ENCODE measurements around the gene PHLDB2.

The PHLDB2 gene

GRCh38 chr3:111820651-111821050 is 38.4 kb upstream of the PHLDB2 start:
- Histone ChIP-seq H2BK12ac (ENCODE audit: low read length in 2 of 2) (no peak overlapping the region), H2BK5ac (ENCODE audit: low read depth, low read length, poor library complexity, severe bottlenecking) (no peak overlapping the region), H3K4ac (ENCODE audit: low read depth in 1 of 2, low read length in 2 of 2) (no peak overlapping the region), H3K9me3 (ENCODE audit: control insufficient read depth, low read length) (peaks cover 8% of the 10 kb centered on the region), H3K4me3 (ENCODE audit: insufficient read depth in 1 of 2, low read depth in 1 of 2, low read length in 2 of 2) (no peak overlapping the region), H3K4me1 (ENCODE audit: control insufficient read depth, insufficient read depth, low read depth, low read length) (peaks cover 1% of the 10 kb centered on the region), H2AK5ac (ENCODE audit: low read length, severe bottlenecking) (no peak overlapping the region), H2BK120ac (ENCODE audit: low read depth, low read length) (no peak overlapping the region), H3K23ac (ENCODE audit: low read length in 2 of 2) (no peak overlapping the region), H3K79me1 (replicated peaks; ENCODE audit: low read length, poor library complexity, severe bottlenecking) (no peaks in the 10 kb centered on the region), H2BK15ac (ENCODE audit: low read depth, poor library complexity, severe bottlenecking) (no peak overlapping the region), H3K36me3 (ENCODE audit: control insufficient read depth in 1 of 2, insufficient read depth in 2 of 2, low read depth in 1 of 2, low read length in 2 of 2) (no peaks in the 10 kb centered on the region), H3K14ac (ENCODE audit: low read length in 2 of 2) (no peak overlapping the region), H3K27ac (ENCODE audit: low read length, poor library complexity, severe bottlenecking) (no peak overlapping the region), H4K8ac (ENCODE audit: low read length) (no peak overlapping the region), H3K9ac (ENCODE audit: low read length) (no peak overlapping the region), H3K27me3 (ENCODE audit: control insufficient read depth in 1 of 2, insufficient read depth in 1 of 2, low read length in 2 of 2) (no peaks in the 10 kb centered on the region), H3K18ac (ENCODE audit: low read depth in 1 of 2, low read length in 2 of 2) (no peak overlapping the region), H3K4me2 (ENCODE audit: low read length, poor library complexity, severe bottlenecking) (no peak overlapping the region), H4K91ac (ENCODE audit: low read length) (no peak overlapping the region), H2AFZ (ENCODE audit: low read depth, low read length) (no peak overlapping the region)
- 98% methylated on average over 3 of the region's 3 CpGs for WGBS
- no peak for DNase-seq

- H3K4me3 ChIP-seq (ENCODE audit: insufficient read depth in 1 of 2, low read depth in 1 of 2, low read length in 2 of 2): no peak overlapping the region
- H3K18ac ChIP-seq (ENCODE audit: low read depth in 1 of 2, low read length in 2 of 2): no peak overlapping the region
- H3K79me1 ChIP-seq (replicated peaks; ENCODE audit: low read length, poor library complexity, severe bottlenecking): no peaks in the 10 kb centered on the region
- H3K4me2 ChIP-seq (ENCODE audit: low read length, poor library complexity, severe bottlenecking): no peak overlapping the region
- no peak overlapping the region for H2AK5ac ChIP-seq (ENCODE audit: low read length, severe bottlenecking)
- no peaks in the 10 kb centered on the region for H3K27me3 ChIP-seq (ENCODE audit: control insufficient read depth in 1 of 2, insufficient read depth in 1 of 2, low read length in 2 of 2)
- no peak overlapping the region for H2AFZ ChIP-seq (ENCODE audit: low read depth, low read length)
- H3K4ac ChIP-seq (ENCODE audit: low read depth in 1 of 2, low read length in 2 of 2): no peak overlapping the region
- H3K9ac ChIP-seq (ENCODE audit: low read length): no peak overlapping the region
- H2BK120ac ChIP-seq (ENCODE audit: low read depth, low read length): no peak overlapping the region
- no peak overlapping the region for H3K14ac ChIP-seq (ENCODE audit: low read length in 2 of 2)
- H3K36me3 ChIP-seq (ENCODE audit: control insufficient read depth in 1 of 2, insufficient read depth in 2 of 2, low read depth in 1 of 2, low read length in 2 of 2): no peaks in the 10 kb centered on the region
- DNase-seq: no peak
- H2BK15ac ChIP-seq (ENCODE audit: low read depth, poor library complexity, severe bottlenecking): no peak overlapping the region
- no peak overlapping the region for H4K8ac ChIP-seq (ENCODE audit: low read length)
- H3K23ac ChIP-seq (ENCODE audit: low read length in 2 of 2): no peak overlapping the region
- H2BK12ac ChIP-seq (ENCODE audit: low read length in 2 of 2): no peak overlapping the region
- H2BK5ac ChIP-seq (ENCODE audit: low read depth, low read length, poor library complexity, severe bottlenecking): no peak overlapping the region
- H3K27ac ChIP-seq (ENCODE audit: low read length, poor library complexity, severe bottlenecking): no peak overlapping the region
- peaks cover 8% of the 10 kb centered on the region for H3K9me3 ChIP-seq (ENCODE audit: control insufficient read depth, low read length)
- H4K91ac ChIP-seq (ENCODE audit: low read length): no peak overlapping the region
- peaks cover 1% of the 10 kb centered on the region for H3K4me1 ChIP-seq (ENCODE audit: control insufficient read depth, insufficient read depth, low read depth, low read length)
These were observed 37.2 kb upstream of the PHLDB2 start for GRCh38 chr3:111821891-111822290.

GRCh38 chr3:111822804-111823203 is 36.3 kb upstream of the PHLDB2 start:
- no peak overlapping the region for H3K4me2 ChIP-seq (ENCODE audit: low read length, poor library complexity, severe bottlenecking)

GRCh38 chr3:111823341-111823855 is 35.7 kb upstream of the PHLDB2 start:
- no peaks in the 10 kb centered on the region for H3K36me3 ChIP-seq (ENCODE audit: control insufficient read depth in 1 of 2, insufficient read depth in 2 of 2, low read depth in 1 of 2, low read length in 2 of 2)
- no peak overlapping the region for H2BK120ac ChIP-seq (ENCODE audit: low read depth, low read length)
- H2AK5ac ChIP-seq (ENCODE audit: low read length, severe bottlenecking): no peak overlapping the region
- H3K23ac ChIP-seq (ENCODE audit: low read length in 2 of 2): no peak overlapping the region
- H3K79me1 ChIP-seq (replicated peaks; ENCODE audit: low read length, poor library complexity, severe bottlenecking): no peaks in the 10 kb centered on the region
- no peaks in the 10 kb centered on the region for H3K27me3 ChIP-seq (ENCODE audit: control insufficient read depth in 1 of 2, insufficient read depth in 1 of 2, low read length in 2 of 2)
- DNase-seq: peak; percentile 11
- H3K14ac ChIP-seq (ENCODE audit: low read length in 2 of 2): no peak overlapping the region
- H4K91ac ChIP-seq (ENCODE audit: low read length): no peak overlapping the region
- no peak overlapping the region for H3K4me2 ChIP-seq (ENCODE audit: low read length, poor library complexity, severe bottlenecking)
- H3K9ac ChIP-seq (ENCODE audit: low read length): no peak overlapping the region
- H2BK15ac ChIP-seq (ENCODE audit: low read depth, poor library complexity, severe bottlenecking): no peak overlapping the region
- H3K4ac ChIP-seq (ENCODE audit: low read depth in 1 of 2, low read length in 2 of 2): no peak overlapping the region
- H3K9me3 ChIP-seq (ENCODE audit: control insufficient read depth, low read length): peaks cover 8% of the 10 kb centered on the region
- WGBS: 91% methylated on average over 3 of the region's 4 CpGs
- H3K4me1 ChIP-seq (ENCODE audit: control insufficient read depth, insufficient read depth, low read depth, low read length): peaks cover 1% of the 10 kb centered on the region
- H3K4me3 ChIP-seq (ENCODE audit: insufficient read depth in 1 of 2, low read depth in 1 of 2, low read length in 2 of 2): no peak overlapping the region
- no peak overlapping the region for H2BK5ac ChIP-seq (ENCODE audit: low read depth, low read length, poor library complexity, severe bottlenecking)
- no peak overlapping the region for H3K18ac ChIP-seq (ENCODE audit: low read depth in 1 of 2, low read length in 2 of 2)
- H2AFZ ChIP-seq (ENCODE audit: low read depth, low read length): no peak overlapping the region
- H4K8ac ChIP-seq (ENCODE audit: low read length): no peak overlapping the region
- H3K27ac ChIP-seq (ENCODE audit: low read length, poor library complexity, severe bottlenecking): no peak overlapping the region
- no peak overlapping the region for H2BK12ac ChIP-seq (ENCODE audit: low read length in 2 of 2)

More at GRCh38 chr3:111822804-111823203, 36.3 kb upstream of the PHLDB2 start:
- Histone ChIP-seq H3K14ac (ENCODE audit: low read length in 2 of 2) (no peak overlapping the region), H3K4me3 (ENCODE audit: insufficient read depth in 1 of 2, low read depth in 1 of 2, low read length in 2 of 2) (no peak overlapping the region), H3K23ac (ENCODE audit: low read length in 2 of 2) (no peak overlapping the region), H4K91ac (ENCODE audit: low read length) (no peak overlapping the region), H3K27ac (ENCODE audit: low read length, poor library complexity, severe bottlenecking) (no peak overlapping the region), H3K9ac (ENCODE audit: low read length) (no peak overlapping the region), H3K79me1 (replicated peaks; ENCODE audit: low read length, poor library complexity, severe bottlenecking) (no peaks in the 10 kb centered on the region), H3K27me3 (ENCODE audit: control insufficient read depth in 1 of 2, insufficient read depth in 1 of 2, low read length in 2 of 2) (no peaks in the 10 kb centered on the region), H4K8ac (ENCODE audit: low read length) (no peak overlapping the region), H3K4ac (ENCODE audit: low read depth in 1 of 2, low read length in 2 of 2) (no peak overlapping the region), H2BK120ac (ENCODE audit: low read depth, low read length) (no peak overlapping the region), H3K4me1 (ENCODE audit: control insufficient read depth, insufficient read depth, low read depth, low read length) (peaks cover 1% of the 10 kb centered on the region), H2BK12ac (ENCODE audit: low read length in 2 of 2) (no peak overlapping the region), H3K18ac (ENCODE audit: low read depth in 1 of 2, low read length in 2 of 2) (no peak overlapping the region), H3K36me3 (ENCODE audit: control insufficient read depth in 1 of 2, insufficient read depth in 2 of 2, low read depth in 1 of 2, low read length in 2 of 2) (no peaks in the 10 kb centered on the region), H2AFZ (ENCODE audit: low read depth, low read length) (no peak overlapping the region), H3K9me3 (ENCODE audit: control insufficient read depth, low read length) (peaks cover 8% of the 10 kb centered on the region), H2BK15ac (ENCODE audit: low read depth, poor library complexity, severe bottlenecking) (no peak overlapping the region), H2AK5ac (ENCODE audit: low read length, severe bottlenecking) (no peak overlapping the region), H2BK5ac (ENCODE audit: low read depth, low read length, poor library complexity, severe bottlenecking) (no peak overlapping the region)
- no CpG with 5 or more reads among the region's 1 CpG for WGBS
- no peak for DNase-seq
